22Rv1 (cell line): ENCODE results near the gene PFKL.

Experiments used
- H3K27ac ChIP-seq: fragments of 450-650 bp; 2 replicates; pipeline ENCODE4 v1.5.1; 2017
- CTCF ChIP-seq: fragments of 450-650 bp; IDR thresholded peaks from 2 replicates; pipeline ENCODE4 v1.5.1; 2017; ENCODE audit warnings: mild to moderate bottlenecking
- ZFX ChIP-seq: fragments of 450-650 bp; IDR thresholded peaks from 2 replicates; pipeline ENCODE4 v1.6.1; 2017; ENCODE audit warnings: antibody characterized with exemption, borderline replicate concordance

The PFKL gene

GRCh38 chr21:44364151-44365053, 64.5 kb downstream of the PFKL start:
- no peak overlapping the region for H3K27ac ChIP-seq
- 0 out of 2 replicates have a peak, but pooled peaks have one; percentile 6 for TF ChIP-seq CTCF
- TF ChIP-seq ZFX = no peak

DNA sequence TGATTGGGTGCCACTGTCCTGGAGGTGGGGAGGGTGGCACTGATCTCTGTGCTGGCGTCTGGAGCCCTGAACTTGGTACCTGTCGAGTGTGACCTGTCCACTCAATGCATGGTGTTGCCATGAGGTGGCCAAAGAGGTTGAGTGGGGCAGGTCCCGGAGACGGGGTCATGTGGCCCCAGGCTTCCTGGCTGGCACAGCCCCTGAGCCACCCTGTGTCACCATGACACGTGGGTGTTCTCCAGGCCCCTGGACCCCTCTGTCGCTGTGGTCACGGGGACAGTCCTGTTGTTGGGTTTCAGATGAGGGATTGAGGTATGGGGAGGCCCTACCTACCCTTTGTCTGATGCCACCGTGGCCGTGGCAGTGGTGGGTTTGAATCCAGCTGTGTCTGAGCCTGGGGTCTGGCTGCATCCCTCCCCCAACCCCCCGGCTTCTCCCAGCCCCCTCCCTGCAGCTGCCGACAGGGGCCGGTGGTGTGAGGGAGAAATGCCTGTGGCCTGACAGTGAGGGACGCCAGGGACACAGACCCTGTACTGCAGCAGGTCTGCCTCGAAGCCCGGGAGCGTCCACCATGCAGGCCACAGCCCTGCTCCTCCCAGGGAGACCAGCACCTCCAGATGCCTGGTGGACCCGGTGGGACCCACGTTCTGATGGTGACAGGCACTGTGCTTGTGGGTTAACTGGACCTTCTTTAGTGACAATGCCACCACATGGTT, 65.6 kb downstream of the PFKL start:
- no peak overlapping the region for H3K27ac ChIP-seq
- TF ChIP-seq CTCF = no peak
- no peak for TF ChIP-seq ZFX

GRCh38 chr21:44365967-44366585, 66.2 kb downstream of the PFKL start:
- TF ChIP-seq CTCF = no peak
- TF ChIP-seq ZFX = no peak
- H3K27ac ChIP-seq = no peak overlapping the region

- H3K27ac ChIP-seq = no peak overlapping the region
- no peak for TF ChIP-seq CTCF
- TF ChIP-seq ZFX = no peak
Observed at GRCh38 chr21:44366586-44367211, 66.8 kb downstream of the PFKL start.

GRCh38 chr21:44368711-44369446, 69.0 kb downstream of the PFKL start:
- TF ChIP-seq ZFX (no peak), CTCF (peak; percentile 10; the same call in 1 of the 2 replicates)
- no peak overlapping the region for H3K27ac ChIP-seq

GRCh38 chr21:44370027-44370735, 70.3 kb downstream of the PFKL start:
- TF ChIP-seq CTCF (no peak), ZFX (no peak)
- H3K27ac ChIP-seq = no peak overlapping the region
